ENCODE data around the gene PTOV1.

Gene PTOV1

DNA sequence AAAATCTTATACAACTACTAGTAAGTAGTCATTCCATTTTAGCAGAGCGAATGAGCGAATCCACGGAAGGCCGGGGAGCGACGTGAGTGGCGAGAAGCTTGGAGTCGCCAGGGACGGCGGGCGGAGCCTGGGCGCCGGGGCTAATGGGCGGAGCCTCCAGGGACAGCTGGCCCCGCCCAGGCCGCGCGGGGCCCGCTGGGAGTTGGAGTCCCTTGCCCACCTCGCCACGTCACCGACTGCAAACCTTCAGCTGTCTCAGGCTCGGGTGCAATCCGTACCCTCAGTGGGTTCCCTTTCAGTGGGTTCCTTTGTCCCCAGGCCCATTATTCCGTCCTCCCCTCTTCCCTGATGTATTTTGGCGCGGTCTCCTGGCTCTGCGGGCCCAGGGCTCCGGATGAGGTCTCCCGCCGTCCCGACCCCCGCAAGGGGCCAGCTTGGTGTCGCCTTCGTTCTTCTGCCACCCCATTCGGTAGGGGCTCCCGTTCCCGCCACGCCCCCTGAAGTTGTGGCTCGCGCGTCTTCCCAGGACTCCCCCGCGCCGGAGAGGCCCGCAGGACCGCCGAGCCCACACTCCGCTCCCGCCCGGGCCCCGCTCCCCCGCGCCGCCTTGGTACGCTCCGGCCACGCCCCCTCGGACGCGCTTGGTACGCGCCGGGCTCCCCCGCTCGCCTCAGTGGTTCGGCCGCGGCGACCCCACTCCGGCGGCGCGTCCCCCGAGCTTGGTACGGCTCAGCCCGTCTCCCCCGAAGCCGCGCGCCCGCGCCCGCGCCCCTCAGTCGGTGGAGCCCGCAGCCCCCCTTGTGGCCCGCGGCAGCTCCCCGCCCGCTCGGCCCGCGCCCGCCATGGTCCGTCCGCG is at the start of gene PTOV1:
TSS of gene PTOV1 (plus strand) at position 673 of the 856 bp plus-strand sequence.
- DNase-seq = peak; percentile 97

DNA sequence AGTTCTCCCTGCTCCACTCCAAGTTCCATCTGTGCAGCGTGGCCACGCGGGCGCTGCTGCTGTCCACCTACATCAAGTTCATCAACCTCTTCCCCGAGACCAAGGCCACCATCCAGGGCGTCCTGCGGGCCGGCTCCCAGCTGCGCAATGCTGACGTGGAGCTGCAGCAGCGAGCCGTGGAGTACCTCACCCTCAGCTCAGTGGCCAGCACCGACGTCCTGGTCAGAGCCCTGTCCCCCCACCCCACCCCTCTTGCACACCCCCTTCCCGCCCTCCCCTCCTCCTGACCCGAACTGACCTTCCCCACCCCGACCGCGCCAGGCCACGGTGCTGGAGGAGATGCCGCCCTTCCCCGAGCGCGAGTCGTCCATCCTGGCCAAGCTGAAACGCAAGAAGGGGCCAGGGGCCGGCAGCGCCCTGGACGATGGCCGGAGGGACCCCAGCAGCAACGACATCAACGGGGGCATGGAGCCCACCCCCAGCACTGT is 49.5 kb upstream of the PTOV1 start:
- no peak for DNase-seq

GRCh38 chr19:49801966-49802661 is 48.8 kb upstream of the PTOV1 start:
- DNase-seq = no peak

- no peak for DNase-seq
Measured at GRCh38 chr19:49802836-49803528, 48.0 kb upstream of the PTOV1 start.

DNA sequence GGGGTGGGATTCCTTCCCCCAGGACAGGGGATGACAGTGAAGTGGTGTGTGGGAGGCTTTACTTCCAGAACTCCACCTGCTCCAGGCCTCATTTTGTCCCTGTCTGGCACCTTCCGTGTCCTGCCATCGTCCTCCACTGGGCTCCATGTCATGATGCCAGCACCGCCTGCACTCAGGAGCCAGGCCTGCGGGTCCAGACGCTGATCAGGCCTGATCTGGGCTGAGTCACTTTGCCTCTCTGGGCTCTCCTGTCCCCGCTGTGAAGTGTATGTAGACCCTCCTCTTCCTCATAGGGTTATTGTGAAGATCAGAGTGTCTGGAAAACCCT is 47.5 kb upstream of the PTOV1 start:
- no peak for DNase-seq

- DNase-seq = no peak
Measured at GRCh38 chr19:49805822-49806619, 44.9 kb upstream of the PTOV1 start.

- no peak for DNase-seq
Measured at GRCh38 chr19:49806620-49806959, 44.4 kb upstream of the PTOV1 start.

GRCh38 chr19:49807058-49807903 is 43.7 kb upstream of the PTOV1 start:
- DNase-seq = peak; percentile 30

DNA sequence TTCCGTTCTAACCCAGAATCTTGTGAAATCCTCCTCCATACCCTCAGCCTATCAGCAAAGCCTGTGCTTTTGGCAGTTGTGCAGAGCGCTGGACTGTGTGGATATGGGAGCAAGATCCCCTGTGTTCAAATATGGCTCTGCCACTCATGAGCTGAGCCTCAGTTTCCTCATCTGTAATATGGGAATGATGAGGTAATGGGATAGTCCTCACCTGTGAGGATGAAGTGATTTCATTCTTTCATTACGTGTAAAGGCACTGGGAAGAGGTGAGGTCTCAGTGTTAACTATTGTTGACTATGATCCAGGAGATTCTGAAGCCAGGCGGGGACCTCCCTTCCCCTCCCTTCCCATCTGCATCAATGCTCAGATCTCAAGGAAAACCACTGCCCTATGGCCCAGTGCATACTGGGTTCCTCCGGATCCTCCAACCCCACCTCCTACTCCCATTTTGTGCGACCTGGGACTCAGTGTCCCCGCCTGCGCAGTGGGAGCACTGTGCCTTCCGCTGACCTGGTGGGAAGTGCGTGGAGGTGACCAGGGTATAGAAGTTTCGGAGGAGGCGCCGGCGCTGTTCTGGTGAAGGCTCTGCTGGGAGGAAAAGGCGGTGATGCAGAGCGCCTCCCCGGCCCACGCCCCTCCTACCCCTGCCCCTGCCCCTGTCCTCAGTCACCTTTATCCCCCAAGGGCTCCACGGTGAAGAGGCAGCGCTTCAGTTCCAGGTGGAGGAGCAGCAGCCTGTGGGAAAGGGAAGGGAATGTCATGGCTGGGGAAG is 42.9 kb upstream of the PTOV1 start:
- DNase-seq = no peak

GRCh38 chr19:49808711-49809159 is 42.2 kb upstream of the PTOV1 start:
- DNase-seq = peak; percentile 88

DNA sequence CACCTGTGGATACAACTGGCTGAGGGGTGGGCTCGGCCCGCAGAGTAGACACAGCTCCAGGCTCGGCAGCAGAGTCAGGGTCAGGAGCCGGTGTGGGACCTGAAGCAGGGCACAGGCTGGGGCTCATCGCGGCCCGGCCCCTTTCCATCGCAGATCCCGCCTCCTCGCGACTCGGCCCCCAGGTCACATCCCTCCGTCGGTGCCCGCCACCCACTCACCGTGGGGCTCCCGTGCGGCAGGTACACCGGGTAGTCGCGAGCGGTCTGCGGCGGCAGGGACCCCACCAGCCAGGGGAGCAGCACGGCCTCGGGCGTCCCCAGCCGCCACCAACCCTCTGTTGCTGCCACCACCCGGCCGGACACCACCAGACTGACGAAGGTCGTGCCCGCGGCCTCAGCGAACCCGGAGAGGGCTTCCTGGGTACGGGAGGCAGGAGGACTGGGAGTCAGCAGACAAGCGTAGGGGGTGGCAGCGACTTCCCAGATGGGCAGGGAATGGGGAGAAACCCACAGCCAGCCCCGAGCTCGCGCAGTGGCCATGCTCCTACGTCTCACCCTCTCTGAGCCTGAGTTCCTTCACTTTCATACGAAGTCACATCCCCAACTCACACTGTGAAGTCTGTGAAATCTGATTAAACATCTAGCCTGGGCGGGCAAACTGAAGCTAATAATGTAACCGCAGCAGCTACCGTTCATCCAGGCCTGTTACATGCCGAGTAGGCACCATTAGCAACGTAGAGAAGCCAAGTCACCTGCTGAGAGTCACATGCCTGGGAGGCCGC is 41.6 kb upstream of the PTOV1 start:
- peak; percentile 67 for DNase-seq

- DNase-seq = no peak
Measured at GRCh38 chr19:49809941-49810389, 41.0 kb upstream of the PTOV1 start.

DNA sequence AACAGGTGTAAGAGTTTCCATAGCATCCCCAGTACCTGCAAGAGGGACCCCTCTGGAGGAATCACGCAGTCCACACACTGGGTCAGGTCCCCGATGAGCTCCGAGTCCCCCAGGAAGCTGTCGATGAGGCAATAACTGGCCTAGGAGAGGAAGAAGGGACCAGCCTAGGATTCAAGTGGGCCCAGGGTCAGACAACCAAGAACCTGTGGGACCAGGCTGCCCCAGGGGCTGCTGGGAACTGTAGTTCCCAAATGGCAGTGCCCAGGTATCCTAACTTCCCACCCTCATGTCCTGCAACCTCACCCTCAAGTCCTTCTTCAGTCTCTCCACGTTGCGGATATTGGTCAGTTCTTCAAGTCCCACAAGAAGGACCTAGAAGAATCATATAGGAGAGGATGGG is 39.6 kb upstream of the PTOV1 start:
- no peak for DNase-seq

DNA sequence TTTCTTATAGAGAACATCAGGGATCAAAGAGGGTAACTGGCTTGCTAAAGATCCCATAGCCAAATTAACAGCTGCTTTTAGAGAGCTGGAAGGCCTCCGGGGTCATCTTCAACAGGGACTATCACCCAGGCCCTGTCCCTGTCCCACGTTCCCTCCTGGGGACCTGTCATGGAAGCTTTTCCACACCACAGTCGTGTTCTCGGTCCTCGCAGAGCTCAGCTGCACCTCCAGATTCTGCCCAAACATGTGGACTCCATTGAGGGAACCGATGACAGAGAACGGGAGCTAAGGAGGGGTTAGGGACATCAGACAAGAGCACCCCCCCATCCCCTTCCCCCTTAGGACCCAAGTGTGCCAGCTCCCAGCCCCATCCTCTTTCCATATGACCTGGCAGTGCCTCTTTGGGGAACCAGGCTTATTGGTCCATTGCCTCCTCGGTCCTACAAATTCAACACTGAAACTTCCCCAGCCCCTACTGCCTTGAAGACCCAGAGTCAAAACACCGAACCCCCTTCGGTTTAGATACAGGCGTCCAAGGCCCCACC is 38.4 kb upstream of the PTOV1 start:
- no peak for DNase-seq

- DNase-seq = peak; percentile 97
Measured at GRCh38 chr19:49812997-49813861, 37.7 kb upstream of the PTOV1 start, which contains the start of gene FUZ. Gene FUZ, minus strand, starts transcription at chr19:49813292. Its CDS starts 186 bp downstream, at chr19:49813106.

DNA sequence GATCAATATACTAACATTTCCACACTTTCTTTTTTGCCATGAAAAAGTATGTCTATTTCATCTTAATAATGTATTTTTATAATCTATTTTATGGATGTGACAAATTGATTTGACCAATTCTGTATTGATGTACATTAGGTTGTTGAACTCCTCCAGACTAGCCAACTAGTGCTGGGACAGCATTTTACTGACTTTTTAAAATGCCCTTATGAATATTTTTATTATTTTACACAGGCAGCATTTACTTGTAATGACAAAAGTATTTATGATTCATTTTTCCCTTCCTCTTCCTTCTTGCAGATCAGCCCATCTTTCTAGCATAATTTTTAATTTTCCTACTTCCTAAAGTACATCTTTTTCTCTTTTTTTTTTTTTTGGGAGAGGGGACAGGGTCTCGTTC is 36.9 kb upstream of the PTOV1 start:
- no peak for DNase-seq

GRCh38 chr19:49816590-49816989 is 34.4 kb upstream of the PTOV1 start:
- no peak for DNase-seq

- peak; percentile 93 for DNase-seq
Measured at GRCh38 chr19:49817964-49818648, 32.9 kb upstream of the PTOV1 start, which contains the start of gene MED25. Gene MED25, plus strand, starts transcription at chr19:49818289. Its CDS starts 53 bp downstream, at chr19:49818342.

All from suppressor macrophage treated with lipopolysaccharide for 4 hours (primary cell).